Measurements from ENCODE around the gene ZNF423.

The ZNF423 gene

GRCh38 chr16:49654425-49654824 is 201.5 kb downstream of the ZNF423 start:
- DNase-seq (ENCODE audit: low spot score): no peak
- TF ChIP-seq, protein P1, sequence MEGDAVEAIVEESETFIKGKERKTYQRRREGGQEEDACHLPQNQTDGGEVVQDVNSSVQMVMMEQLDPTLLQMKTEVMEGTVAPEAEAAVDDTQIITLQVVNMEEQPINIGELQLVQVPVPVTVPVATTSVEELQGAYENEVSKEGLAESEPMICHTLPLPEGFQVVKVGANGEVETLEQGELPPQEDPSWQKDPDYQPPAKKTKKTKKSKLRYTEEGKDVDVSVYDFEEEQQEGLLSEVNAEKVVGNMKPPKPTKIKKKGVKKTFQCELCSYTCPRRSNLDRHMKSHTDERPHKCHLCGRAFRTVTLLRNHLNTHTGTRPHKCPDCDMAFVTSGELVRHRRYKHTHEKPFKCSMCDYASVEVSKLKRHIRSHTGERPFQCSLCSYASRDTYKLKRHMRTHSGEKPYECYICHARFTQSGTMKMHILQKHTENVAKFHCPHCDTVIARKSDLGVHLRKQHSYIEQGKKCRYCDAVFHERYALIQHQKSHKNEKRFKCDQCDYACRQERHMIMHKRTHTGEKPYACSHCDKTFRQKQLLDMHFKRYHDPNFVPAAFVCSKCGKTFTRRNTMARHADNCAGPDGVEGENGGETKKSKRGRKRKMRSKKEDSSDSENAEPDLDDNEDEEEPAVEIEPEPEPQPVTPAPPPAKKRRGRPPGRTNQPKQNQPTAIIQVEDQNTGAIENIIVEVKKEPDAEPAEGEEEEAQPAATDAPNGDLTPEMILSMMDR (IDR thresholded peaks at IDR 0.05): no peak
- Histone ChIP-seq H3K4me3 (no peak overlapping the region), H3K27ac (no peak overlapping the region)

DNA sequence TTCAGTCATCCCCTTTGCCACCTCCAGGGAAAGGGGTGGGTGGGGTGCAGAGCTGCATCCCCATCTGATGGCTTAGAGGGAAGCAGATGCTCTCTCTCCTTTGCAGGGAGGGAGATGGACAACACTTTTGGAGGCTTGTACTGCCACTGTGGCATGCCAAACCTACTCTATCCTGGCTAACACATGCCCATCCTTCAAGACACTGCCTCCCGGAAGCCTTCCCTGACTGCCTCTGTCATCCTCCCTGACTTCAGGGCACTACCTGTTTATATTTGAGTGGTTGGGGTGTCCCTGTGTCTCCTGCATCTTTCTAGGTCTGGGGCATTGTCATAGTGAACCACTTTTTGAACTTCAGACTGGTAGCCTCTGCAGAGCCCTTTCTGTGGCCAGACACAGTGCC is 202.3 kb downstream of the ZNF423 start:
- TF ChIP-seq, protein P1 (IDR thresholded peaks at IDR 0.05): no peak
- no peak for DNase-seq (ENCODE audit: low spot score)
- no peak overlapping the region for H3K4me3 ChIP-seq
- H3K27ac ChIP-seq: no peak overlapping the region

DNA sequence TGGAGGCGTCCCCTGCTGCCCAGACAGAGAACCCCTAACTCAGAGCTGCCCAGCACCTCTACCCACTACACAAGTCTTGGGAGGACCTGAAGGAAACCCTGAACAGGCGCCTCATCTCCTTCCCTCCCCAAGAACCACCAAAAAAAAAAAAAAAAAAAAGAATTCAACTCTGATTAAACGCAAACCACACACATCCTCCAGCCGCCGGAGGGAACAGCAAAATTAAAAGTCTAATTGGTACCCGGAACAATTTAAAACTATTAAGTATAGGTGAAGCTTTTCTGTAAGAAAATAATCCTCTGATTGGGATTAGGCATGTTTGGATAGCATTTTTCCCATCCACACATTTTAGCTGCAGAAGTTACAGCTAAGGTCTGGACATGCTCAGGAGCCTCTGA is 202.7 kb downstream of the ZNF423 start:
- TF ChIP-seq, protein P1 (IDR thresholded peaks at IDR 0.05): no peak

DNA sequence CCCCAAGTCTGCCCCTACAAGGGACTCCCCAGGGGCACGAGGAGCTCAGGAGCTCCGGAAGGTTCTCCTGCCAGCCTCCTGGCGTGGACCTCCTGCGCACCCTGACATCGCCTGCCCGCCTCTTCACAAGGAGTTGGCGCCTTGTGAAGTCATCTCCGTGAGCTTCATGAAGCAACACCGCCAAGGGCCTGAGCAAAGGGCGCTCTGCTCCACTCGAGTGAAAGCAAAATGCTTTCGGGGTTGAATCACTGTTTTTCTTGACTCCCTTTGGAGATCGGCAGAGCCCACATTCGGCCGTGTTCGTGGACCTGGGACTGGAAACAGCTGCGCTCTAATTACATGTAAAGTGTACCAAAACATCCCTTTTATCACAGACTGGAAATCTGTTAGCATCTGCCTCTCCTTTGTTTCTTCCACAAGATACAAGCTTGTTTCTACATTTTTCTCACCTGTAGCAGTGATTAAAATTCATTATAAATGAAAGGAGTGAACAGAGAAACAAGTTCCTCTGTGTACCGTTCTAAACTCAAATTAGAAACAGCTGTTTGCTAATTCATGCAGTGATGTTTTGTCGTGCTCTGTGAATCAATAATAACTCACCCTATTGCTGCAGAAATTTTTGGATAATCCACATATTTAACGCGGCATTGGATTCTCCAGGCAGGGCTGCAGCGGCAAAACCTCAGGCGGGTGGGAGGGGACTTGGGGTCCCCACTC is 203.3 kb downstream of the ZNF423 start:
- DNase-seq (ENCODE audit: low spot score): no peak
- TF ChIP-seq, protein P1 (IDR thresholded peaks at IDR 0.05): no peak
- Histone ChIP-seq H3K27ac (peak overlapping the region in 1 of 2 donors; percentile 73), H3K4me3 (peak overlapping the region; percentile 42)

More for the DNA sequence above, 202.7 kb downstream of the ZNF423 start:
- no peak for DNase-seq (ENCODE audit: low spot score)
- Histone ChIP-seq H3K27ac (peak overlapping the region in 1 of 2 donors; percentile 73), H3K4me3 (peak overlapping the region; percentile 42)

GRCh38 chr16:49651996-49652395 is 203.9 kb downstream of the ZNF423 start:
- no peak for DNase-seq (ENCODE audit: low spot score)
- TF ChIP-seq, protein P1 (IDR thresholded peaks at IDR 0.05): no peak
- Histone ChIP-seq H3K4me3 (peak overlapping the region; percentile 42), H3K27ac (peak overlapping the region in 1 of 2 donors; percentile 73)

- no peak overlapping the region for H3K4me3 ChIP-seq
- DNase-seq (ENCODE audit: low spot score): no peak
- H3K27ac ChIP-seq: peak overlapping the region in 1 of 2 donors; percentile 73
- TF ChIP-seq, protein P1 (IDR thresholded peaks at IDR 0.05): no peak
These were observed 204.7 kb downstream of the ZNF423 start for GRCh38 chr16:49651226-49651625.

DNA sequence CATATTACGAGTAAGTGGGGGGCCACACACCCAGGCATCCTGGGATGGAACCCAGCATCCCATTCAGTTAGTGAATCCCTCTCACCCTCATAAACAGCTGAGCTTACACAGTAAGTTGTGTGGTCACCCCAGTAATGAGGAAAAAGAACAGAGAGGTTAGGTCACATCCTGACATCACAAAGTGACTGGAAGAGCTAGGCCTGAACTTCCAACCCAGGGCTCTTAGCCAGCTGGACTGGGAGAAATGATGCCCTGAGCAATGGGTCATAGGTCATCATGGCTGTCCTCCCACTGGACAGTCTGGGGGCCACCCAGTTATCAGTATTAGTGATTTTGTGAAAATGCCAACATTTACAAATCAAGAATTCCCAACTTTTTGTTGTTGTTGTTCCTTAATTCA is 205.3 kb downstream of the ZNF423 start:
- TF ChIP-seq, protein P1 (IDR thresholded peaks at IDR 0.05): no peak
- no peak for DNase-seq (ENCODE audit: low spot score)
- H3K27ac ChIP-seq: peak overlapping the region in 1 of 2 donors; percentile 15
- no peak overlapping the region for H3K4me3 ChIP-seq
